ENCODE data around the gene CDC27.
"Not testable (repeated sequence)": the region's sequence is repeated elsewhere in the genome, so short reads cannot be mapped to it uniquely, and the experiment has no call there.

DNA sequence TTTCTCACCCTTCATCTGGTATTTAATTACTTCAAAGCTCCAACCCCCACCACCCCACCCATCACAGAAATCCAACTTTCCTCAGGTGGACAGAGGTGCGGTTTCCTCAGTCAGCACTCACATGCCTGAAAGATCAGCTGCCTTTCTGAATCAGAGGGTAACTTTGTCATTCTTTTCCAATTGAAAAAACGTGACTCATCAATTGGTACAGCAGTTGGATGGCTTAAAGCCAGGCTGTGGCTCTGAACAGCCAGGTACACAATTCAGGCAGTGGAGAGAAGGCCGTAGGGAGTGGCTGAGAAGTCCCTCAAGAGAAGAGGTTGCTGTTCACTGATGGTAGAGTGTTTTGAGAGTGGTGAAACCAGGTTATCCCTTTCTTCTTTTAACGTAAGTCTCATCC is 118.8 kb downstream of the CDC27 start:
- TF ChIP-seq CTCF, POLR2A (IDR thresholded peaks at IDR 0.05): not testable (repeated sequence)

Data from lower leg skin (tissue), 3 donors.